Measurements from ENCODE around the gene AFDN. TPM values are rescaled to one million over a fixed set of nuclear protein-coding genes. Genes with fewer than 3 reads are reported as not detected.

The AFDN gene
- total RNA-seq, 6 donors from 2014 or later, result 149 to 517 (median 265) TPM

DNA sequence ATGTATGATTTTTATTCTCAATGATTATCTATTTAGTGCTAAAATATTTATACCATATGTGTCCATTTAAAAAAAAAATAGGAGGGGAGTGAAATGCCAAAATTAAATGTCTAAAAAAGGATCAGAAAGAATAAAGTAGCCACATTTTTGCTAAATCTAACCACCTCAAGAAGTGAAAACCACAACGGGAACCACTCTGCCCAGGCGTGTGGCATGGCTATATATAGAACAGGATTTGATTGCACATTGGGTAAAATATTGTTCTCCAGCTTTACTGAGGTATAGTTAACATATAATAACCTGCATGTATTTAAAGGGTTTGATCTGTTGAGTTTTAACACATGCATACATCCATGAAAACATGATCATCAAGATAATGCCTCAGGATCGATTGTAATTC, 19.0 kb upstream of the AFDN start:
- H3K36me3 ChIP-seq, result no peaks in the 10 kb centered on the region
- no peak overlapping the region for H3K4me3 ChIP-seq
- ATAC-seq (ENCODE audit: low FRiP score in 2 of 2) (no peak), DNase-seq (no peak)
- no peak overlapping the region for H3K27ac ChIP-seq
- TF ChIP-seq, protein P1, sequence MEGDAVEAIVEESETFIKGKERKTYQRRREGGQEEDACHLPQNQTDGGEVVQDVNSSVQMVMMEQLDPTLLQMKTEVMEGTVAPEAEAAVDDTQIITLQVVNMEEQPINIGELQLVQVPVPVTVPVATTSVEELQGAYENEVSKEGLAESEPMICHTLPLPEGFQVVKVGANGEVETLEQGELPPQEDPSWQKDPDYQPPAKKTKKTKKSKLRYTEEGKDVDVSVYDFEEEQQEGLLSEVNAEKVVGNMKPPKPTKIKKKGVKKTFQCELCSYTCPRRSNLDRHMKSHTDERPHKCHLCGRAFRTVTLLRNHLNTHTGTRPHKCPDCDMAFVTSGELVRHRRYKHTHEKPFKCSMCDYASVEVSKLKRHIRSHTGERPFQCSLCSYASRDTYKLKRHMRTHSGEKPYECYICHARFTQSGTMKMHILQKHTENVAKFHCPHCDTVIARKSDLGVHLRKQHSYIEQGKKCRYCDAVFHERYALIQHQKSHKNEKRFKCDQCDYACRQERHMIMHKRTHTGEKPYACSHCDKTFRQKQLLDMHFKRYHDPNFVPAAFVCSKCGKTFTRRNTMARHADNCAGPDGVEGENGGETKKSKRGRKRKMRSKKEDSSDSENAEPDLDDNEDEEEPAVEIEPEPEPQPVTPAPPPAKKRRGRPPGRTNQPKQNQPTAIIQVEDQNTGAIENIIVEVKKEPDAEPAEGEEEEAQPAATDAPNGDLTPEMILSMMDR (IDR thresholded peaks at IDR 0.05), result no peak
- TF ChIP-seq EP300 (IDR thresholded peaks at IDR 0.05) (no peak), POLR2A (IDR thresholded peaks at IDR 0.05) (no peak), POLR2AphosphoS5 (IDR thresholded peaks at IDR 0.05) (no peak)
- H3K4me1 ChIP-seq, result no peaks in the 10 kb centered on the region
- no peaks in the 10 kb centered on the region for H3K27me3 ChIP-seq
- no peaks in the 10 kb centered on the region for H3K9me3 ChIP-seq
- WGBS, 2 donors, result 53 to 61% methylated on average over 3 of the region's 3 CpGs

DNA sequence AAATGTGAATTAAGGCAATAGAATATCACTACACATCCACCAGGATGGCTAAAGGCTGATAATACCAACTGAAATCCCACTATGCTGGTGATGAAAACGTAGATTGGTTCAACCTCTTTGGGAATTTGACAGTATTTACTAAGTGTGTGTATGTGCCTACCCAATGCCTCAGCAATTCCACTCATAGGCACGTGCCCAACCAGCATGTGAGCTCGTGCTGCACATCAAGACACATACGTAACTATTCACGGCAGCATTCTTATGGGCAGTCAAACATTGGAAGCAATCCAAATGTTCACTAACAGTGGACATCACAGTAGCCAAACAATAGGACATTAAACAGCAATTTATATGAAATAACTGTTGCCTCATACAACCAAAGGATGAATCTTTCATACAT, 15.7 kb upstream of the AFDN start:
- H3K36me3 ChIP-seq, result no peaks in the 10 kb centered on the region
- no peak overlapping the region for H3K27ac ChIP-seq
- TF ChIP-seq POLR2A (IDR thresholded peaks at IDR 0.05) (no peak), EP300 (IDR thresholded peaks at IDR 0.05) (no peak), POLR2AphosphoS5 (IDR thresholded peaks at IDR 0.05) (no peak)
- TF ChIP-seq, protein P1 (IDR thresholded peaks at IDR 0.05), result no peak
- no peaks in the 10 kb centered on the region for H3K9me3 ChIP-seq
- ATAC-seq (ENCODE audit: low FRiP score in 2 of 2) (no peak), DNase-seq (no peak)
- no peak overlapping the region for H3K4me3 ChIP-seq
- WGBS, 2 donors, result 62 to 64% methylated on average over 5 of the region's 5 CpGs
- H3K27me3 ChIP-seq, result no peaks in the 10 kb centered on the region
- H3K4me1 ChIP-seq, result no peaks in the 10 kb centered on the region

DNA sequence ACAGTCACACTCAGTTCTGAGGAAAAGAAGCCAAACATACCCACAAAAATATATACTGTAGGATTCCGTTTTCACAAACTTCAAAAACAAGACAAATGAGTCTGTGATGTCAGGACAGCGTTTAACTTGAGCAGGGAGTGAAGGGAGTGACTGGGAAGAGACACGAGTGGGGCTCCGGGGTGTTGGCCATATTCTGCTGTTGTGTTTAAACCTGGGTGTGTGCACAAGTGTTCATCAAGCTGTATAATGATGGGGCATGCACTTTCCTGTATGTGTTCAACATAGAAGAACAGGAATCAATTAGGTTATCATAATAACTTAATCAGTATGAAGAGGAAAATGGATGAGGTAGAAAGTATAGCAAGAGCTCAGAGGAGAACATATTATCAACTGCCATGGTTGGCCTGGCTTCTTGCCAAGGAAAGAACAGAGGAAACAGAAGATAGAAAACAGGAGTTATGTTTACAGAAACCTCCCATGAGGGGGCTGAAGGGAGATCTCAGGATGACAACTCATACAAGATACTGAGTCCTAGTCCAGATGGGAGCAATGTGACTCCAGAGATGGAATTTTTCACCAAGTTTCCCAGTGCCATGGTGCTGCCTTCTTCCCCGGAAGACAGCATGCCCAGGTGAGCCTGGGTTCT, 15.1 kb upstream of the AFDN start:
- WGBS, 2 donors, result 60 to 70% methylated on average over 5 of the region's 5 CpGs

DNA sequence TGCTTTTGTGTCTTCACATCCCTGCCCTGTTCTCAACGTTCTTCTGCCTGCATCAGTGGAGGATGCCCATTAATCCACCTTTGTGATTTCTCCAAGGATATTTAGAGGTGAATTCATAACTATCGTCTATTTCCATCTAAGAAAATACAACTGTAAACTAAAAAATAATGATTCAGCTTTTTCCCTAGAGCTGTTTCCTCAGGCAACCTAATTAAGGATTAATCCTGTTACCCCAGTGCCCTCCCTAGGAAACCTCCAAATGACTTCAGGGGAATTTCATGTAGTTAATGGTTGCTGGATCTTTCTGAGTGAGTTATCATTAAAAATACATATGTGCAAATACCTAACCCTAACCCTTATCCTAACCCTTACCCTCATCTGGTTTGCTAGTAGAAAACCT, 14.6 kb upstream of the AFDN start:
- no peak for DNase-seq
- Histone ChIP-seq H3K27me3 (no peaks in the 10 kb centered on the region), H3K27ac (no peak overlapping the region), H3K4me3 (no peak overlapping the region), H3K4me1 (no peaks in the 10 kb centered on the region), H3K9me3 (no peaks in the 10 kb centered on the region), H3K36me3 (no peaks in the 10 kb centered on the region)
- TF ChIP-seq POLR2A (IDR thresholded peaks at IDR 0.05) (no peak), EP300 (IDR thresholded peaks at IDR 0.05) (no peak), POLR2AphosphoS5 (IDR thresholded peaks at IDR 0.05) (no peak)
- TF ChIP-seq, protein P1 (IDR thresholded peaks at IDR 0.05), result no peak
- WGBS, 2 donors, result 59 to 71% methylated on average over 2 of the region's 2 CpGs
- no peak for ATAC-seq (ENCODE audit: low FRiP score in 2 of 2)

More for the DNA sequence above, 15.1 kb upstream of the AFDN start:
- ATAC-seq (ENCODE audit: low FRiP score in 2 of 2), result no peak
- Histone ChIP-seq H3K4me3 (no peak overlapping the region), H3K9me3 (no peaks in the 10 kb centered on the region), H3K4me1 (no peaks in the 10 kb centered on the region), H3K27me3 (no peaks in the 10 kb centered on the region), H3K27ac (no peak overlapping the region), H3K36me3 (no peaks in the 10 kb centered on the region)
- TF ChIP-seq POLR2AphosphoS5 (IDR thresholded peaks at IDR 0.05) (no peak), POLR2A (IDR thresholded peaks at IDR 0.05) (no peak), EP300 (IDR thresholded peaks at IDR 0.05) (no peak)
- TF ChIP-seq, protein P1 (IDR thresholded peaks at IDR 0.05), result no peak
- DNase-seq, result no peak

Measured in upper lobe of left lung (tissue), 6 donors.